Activated naive CD4-positive, alpha-beta T cell treated with anti-CD3 and anti-CD28 coated beads, Interleukin-2, amount 50 U/mL, for 72 hours (primary cell): ENCODE measurements around the gene IQGAP3. TPM values are rescaled to one million over a fixed set of nuclear protein-coding genes. Genes with fewer than 3 reads are reported as not detected.

Source experiments
- ATAC-seq, 2 donors: fragments of 150-1000 bp; cut with Tn5 transposase; 2 replicates each; pipeline ENCODE4 v1.10.0; 2021; ENCODE audit warnings: mild to moderate bottlenecking in 2 of 2, moderate library complexity in 2 of 2
- DNase-seq, 2 donors: peaks; one replicate each; pipeline ENCODE4 v3.0.0; 2021 to 2022; ENCODE audit warnings: low spot score in 2 of 2
- H3K27ac Mint-ChIP-seq, 2 donors: one replicate each; pipeline ENCODE4 v1.8.0; 2022; ENCODE audit warnings: mild to moderate bottlenecking in 2 of 2, mixed read lengths in 2 of 2
- H3K36me3 Mint-ChIP-seq, 2 donors: one replicate each; pipeline ENCODE4 v1.8.0; 2022; ENCODE audit warnings: mixed read lengths in 2 of 2
- H3K9me3 Mint-ChIP-seq, 2 donors: one replicate each; pipeline ENCODE4 v1.8.0; 2022; ENCODE audit warnings: mixed read lengths in 2 of 2
- total RNA-seq, 2 donors: library from RNA; stranded (reverse); gene quantifications; one replicate each; pipeline ENCODE4 v1.2.3, GENCODE V29; 2022

IQGAP3 gene
- total RNA-seq, 2 donors from 2014 or later, result 5.1 to 30.5 TPM

DNA sequence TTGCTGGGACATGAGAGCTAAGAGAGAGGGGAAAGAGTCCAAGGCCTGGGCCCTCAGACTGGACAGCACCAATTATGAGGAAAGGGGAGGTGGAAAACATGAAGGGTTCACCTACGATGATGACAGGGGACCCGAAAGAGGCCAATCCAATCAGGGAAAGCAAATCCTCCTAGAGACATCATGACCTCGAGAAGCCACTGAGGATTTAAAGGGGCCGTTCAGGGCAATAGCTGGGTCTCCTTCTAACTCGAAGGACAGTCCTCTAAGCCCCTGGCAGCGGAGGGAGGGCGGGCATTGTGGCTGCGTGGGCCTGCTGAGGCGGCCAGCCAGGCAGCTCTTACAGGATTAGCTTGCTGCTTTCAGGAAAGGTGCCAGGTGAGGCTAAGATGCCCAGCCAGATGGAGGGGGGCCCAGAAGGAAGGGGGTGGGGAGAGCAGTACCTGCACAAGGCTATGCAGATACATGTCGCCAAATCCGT, 79.2 kb downstream of the IQGAP3 start:
- ATAC-seq, result no peak
- Mint-ChIP-seq H3K27ac (peak overlapping the region; percentile 4 to 45), H3K36me3 (peaks cover 6 to 23% of the 10 kb centered on the region in 2 donors), H3K9me3 (no peaks in the 10 kb centered on the region)
- DNase-seq, result no peak

DNA sequence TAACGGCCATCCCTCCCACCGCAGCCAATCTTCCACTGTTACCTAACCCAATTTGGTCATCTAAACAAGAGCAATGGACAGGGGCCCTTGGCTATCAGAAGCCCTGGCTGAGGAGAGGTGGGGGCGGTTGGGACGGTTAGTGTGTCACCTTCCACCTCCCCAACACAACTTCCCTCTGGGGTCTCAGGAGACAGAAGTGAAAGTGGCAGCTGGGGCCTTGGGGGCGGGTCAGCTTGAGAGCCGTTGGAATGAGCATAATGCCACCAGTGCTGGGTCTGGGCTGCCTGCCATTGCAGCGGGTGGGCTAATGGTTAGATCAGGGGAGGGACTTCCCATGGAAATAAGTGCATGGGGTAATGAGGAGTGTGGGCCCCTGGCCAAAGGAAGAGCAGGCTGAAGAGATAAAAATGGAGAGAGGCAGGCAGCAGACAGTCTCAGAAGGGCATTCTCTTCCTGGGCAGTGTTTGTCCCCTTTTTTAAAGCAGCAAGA, 79.7 kb downstream of the IQGAP3 start:
- Mint-ChIP-seq H3K27ac (peak overlapping the region; percentile 4 to 45), H3K36me3 (peaks cover 8 to 27% of the 10 kb centered on the region in 2 donors), H3K9me3 (no peaks in the 10 kb centered on the region)
- no peak for DNase-seq
- no peak for ATAC-seq

GRCh38 chr1:156492013-156492590, 80.3 kb downstream of the IQGAP3 start:
- no peak for ATAC-seq

DNA sequence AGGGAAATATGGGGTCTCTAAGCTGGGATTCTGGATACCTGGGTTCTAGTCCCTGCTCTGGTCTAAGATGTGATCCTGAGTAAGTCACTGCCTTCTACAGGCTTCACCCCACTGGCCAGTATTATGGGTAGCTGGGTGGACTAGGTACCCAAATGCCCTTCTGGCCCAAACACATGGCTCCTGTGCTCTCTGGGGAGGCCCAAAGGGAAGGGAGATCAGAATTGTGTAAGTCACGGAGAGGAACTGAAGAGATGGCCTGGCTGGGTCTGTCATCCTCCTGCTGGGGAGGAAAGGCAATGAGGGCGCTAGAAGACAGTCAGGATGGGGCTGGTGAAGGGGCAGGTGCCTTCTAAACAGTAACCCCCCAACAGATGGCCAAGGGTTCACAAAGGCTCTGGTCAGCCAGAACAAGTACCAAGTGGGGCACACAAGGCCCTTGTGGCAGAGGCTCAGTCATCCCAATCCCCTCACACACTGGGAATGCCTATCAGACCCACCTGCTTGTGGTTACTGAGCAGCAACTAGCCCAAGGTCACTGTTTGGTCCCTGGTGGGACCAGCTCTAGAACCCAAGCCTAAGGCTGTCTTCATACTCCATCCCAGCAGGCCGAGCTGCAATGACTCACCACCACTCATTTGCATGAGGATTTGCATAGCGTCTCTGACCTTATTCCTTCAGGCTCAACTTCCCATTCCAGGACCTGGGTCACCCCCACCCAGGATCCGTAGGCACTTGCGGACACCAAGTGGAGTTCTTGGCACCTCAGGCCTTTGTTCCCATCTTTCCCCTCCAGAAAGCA, 81.0 kb downstream of the IQGAP3 start:
- no peak for ATAC-seq

More at GRCh38 chr1:156492013-156492590, 80.3 kb downstream of the IQGAP3 start:
- peak overlapping the region; percentile 15 to 84 for H3K27ac Mint-ChIP-seq
- no peak for DNase-seq
- H3K9me3 Mint-ChIP-seq, result no peaks in the 10 kb centered on the region
- peaks cover 11 to 31% of the 10 kb centered on the region in 2 donors for H3K36me3 Mint-ChIP-seq

GRCh38 chr1:156490401-156491032, 81.8 kb downstream of the IQGAP3 start:
- DNase-seq (no peak), ATAC-seq (no peak)
- Mint-ChIP-seq H3K9me3 (no peaks in the 10 kb centered on the region), H3K36me3 (peaks cover 16 to 33% of the 10 kb centered on the region in 2 donors), H3K27ac (peak overlapping the region; percentile 86 to 94)

More for the DNA sequence above, 81.0 kb downstream of the IQGAP3 start:
- Mint-ChIP-seq H3K27ac (peak overlapping the region; percentile 84 to 86), H3K36me3 (peaks cover 15 to 35% of the 10 kb centered on the region in 2 donors), H3K9me3 (no peaks in the 10 kb centered on the region)
- DNase-seq, result no peak

DNA sequence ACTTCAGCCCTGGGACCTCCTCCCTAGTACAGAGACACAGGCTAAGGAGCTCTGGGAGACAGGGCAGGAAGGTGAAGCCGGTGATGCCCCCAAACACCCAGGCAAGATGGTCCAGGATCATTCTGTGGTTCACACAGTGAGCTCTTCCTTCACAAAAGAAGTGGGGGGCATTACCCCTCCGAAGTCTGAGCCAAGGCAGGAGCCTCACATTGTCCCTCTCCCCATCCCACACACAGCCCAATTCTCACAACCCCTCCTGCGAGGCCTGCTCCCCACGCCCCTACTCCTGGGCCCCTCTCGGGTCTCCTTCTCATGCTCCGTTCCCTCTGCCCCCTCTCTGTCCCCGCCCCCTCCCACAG, 82.5 kb downstream of the IQGAP3 start:
- Mint-ChIP-seq H3K27ac (peak overlapping the region; percentile 80 to 86), H3K36me3 (peaks cover 11 to 27% of the 10 kb centered on the region in 2 donors)
- no peak for ATAC-seq

DNA sequence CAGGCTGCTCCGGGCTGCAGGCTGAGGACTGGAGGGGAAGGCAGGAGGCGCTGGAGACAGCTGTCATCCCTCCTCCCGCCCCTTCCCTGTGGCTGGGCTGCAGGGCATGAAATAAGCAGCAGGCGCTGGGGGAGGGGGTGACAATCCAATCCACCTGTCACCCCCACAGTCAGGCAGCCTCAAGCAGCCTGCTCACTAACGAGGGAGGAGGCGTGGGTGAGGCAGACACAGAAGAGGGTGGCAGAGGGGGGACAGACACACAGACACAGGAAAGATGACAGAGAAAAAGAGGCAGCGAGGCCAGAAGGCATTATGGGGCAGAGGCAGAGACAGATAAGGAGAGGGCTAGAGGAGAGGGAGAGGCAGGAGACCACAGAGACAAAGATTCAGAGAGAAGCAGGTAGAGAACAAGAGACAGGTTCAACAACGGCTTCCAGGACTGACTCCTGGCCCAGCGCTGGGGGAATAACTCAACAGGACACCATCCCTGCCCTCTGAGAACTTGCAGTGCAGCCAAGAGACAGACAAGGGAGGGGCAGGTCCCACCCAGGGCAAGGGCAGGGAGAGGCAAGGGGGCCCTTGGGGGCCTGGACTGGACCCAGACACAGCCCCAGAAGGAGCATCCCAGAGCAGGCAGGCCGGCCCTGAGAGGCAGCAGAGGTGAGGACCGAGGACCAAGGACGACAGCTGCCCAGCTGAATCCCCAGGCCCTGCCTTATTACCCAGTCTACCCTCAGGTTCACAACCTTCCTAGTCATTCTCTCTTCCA, 83.0 kb downstream of the IQGAP3 start:
- Mint-ChIP-seq H3K36me3 (peaks cover 10 to 26% of the 10 kb centered on the region in 2 donors), H3K9me3 (no peaks in the 10 kb centered on the region), H3K27ac (peak overlapping the region; percentile 80 to 86)
- DNase-seq (no peak), ATAC-seq (peak; percentile 7 to 48)

More for the DNA sequence above, 82.5 kb downstream of the IQGAP3 start:
- no peaks in the 10 kb centered on the region for H3K9me3 Mint-ChIP-seq
- DNase-seq, result no peak

DNA sequence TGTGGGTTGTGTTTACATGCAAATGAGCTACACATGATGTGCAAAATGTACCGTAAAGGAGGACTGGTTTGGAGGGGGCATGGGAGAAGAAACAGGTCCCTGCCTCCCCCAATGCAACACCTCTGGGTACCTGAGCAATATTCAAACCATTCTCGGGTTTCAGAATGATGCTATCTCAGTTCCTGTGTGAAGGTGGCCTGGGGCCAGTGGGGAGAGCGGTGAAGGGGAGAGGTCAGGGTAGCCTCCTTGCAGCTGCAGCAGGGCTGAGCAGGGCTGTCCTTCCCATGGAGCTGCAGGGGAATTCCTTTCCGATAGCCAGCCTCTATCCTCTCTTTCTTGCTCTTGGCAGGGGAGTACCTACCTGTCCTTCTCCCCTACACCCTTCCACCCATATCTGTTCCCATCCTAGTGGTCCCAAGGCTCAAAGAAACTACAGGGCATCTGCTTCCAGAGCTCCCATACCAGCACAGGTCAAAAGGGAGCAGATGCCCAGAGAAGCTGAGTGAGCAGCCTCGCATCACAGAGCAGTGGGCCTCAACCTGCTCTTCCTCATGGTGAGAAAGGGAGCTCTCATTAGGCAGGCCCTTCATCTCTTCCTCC, 83.7 kb downstream of the IQGAP3 start:
- ATAC-seq (peak; percentile 77 to 87), DNase-seq (peak; percentile 61 to 79)

GRCh38 chr1:156487862-156488261, 84.5 kb downstream of the IQGAP3 start:
- peak; percentile 59 to 91 for ATAC-seq
- Mint-ChIP-seq H3K27ac (peak overlapping the region; percentile 69 to 86), H3K9me3 (no peaks in the 10 kb centered on the region), H3K36me3 (peaks cover 10 to 26% of the 10 kb centered on the region in 2 donors)
- peak; percentile 47 to 84 for DNase-seq

More for the DNA sequence above, 83.7 kb downstream of the IQGAP3 start:
- peaks cover 10 to 26% of the 10 kb centered on the region in 2 donors for H3K36me3 Mint-ChIP-seq
- H3K9me3 Mint-ChIP-seq, result no peaks in the 10 kb centered on the region
- H3K27ac Mint-ChIP-seq, result peak overlapping the region; percentile 69 to 86

- Mint-ChIP-seq H3K36me3 (peaks cover 12 to 20% of the 10 kb centered on the region in 2 donors), H3K9me3 (no peaks in the 10 kb centered on the region), H3K27ac (peak overlapping the region in 1 of 2 donors; percentile 86)
- no peak for ATAC-seq
- no peak for DNase-seq
Measured at GRCh38 chr1:156486421-156487344, 85.7 kb downstream of the IQGAP3 start.

DNA sequence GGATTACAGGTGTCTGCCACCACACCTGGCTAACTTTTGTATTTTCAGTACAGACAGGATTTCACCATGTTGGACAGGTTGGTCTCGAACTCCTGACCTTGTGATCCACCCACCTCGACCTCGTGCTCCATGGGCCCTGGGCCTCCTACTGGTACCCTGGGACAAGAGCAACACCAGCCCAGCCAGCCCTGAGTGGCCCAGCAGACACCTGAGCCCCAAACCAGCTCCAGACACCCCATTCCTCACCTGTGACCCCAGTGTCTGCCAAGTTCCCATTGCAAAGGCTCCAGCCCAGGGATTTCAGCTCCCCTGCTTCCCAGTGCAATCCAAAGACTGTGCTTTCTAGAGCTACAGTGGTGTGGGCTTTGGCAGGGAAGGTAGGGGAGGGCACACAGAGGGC, 86.4 kb downstream of the IQGAP3 start:
- Mint-ChIP-seq H3K27ac (no peak overlapping the region), H3K9me3 (no peaks in the 10 kb centered on the region), H3K36me3 (peaks cover 17 to 24% of the 10 kb centered on the region in 2 donors)
- no peak for DNase-seq
- no peak for ATAC-seq

- DNase-seq (no peak), ATAC-seq (no peak)
- Mint-ChIP-seq H3K9me3 (no peaks in the 10 kb centered on the region), H3K27ac (peak overlapping the region in 1 of 2 donors; percentile 72), H3K36me3 (peaks cover 26 to 33% of the 10 kb centered on the region in 2 donors)
Measured at GRCh38 chr1:156484480-156485058, 87.8 kb downstream of the IQGAP3 start.

- peaks cover 26 to 33% of the 10 kb centered on the region in 2 donors for H3K36me3 Mint-ChIP-seq
Measured at GRCh38 chr1:156483397-156483796, 89.0 kb downstream of the IQGAP3 start.

GRCh38 chr1:156482276-156482675, 90.1 kb downstream of the IQGAP3 start:
- H3K27ac Mint-ChIP-seq, result peak overlapping the region in 1 of 2 donors; percentile 85
- peaks cover 22 to 26% of the 10 kb centered on the region in 2 donors for H3K36me3 Mint-ChIP-seq
- H3K9me3 Mint-ChIP-seq, result no peaks in the 10 kb centered on the region
- ATAC-seq (no peak), DNase-seq (no peak)

More at GRCh38 chr1:156483397-156483796, 89.0 kb downstream of the IQGAP3 start:
- ATAC-seq (no peak), DNase-seq (no peak)
- H3K27ac Mint-ChIP-seq, result no peak overlapping the region
- no peaks in the 10 kb centered on the region for H3K9me3 Mint-ChIP-seq
